NCI-H82 treated with DMSO at 0.1 percent for 48 hours (cell line): ENCODE results near the gene LIN7C.

Experiments
- DNase-seq: peaks from one replicate; lab custom pipeline; 2025; ENCODE audit not compliant: unreplicated experiment; lab: John Stamatoyannopoulos, UW

LIN7C gene

DNA sequence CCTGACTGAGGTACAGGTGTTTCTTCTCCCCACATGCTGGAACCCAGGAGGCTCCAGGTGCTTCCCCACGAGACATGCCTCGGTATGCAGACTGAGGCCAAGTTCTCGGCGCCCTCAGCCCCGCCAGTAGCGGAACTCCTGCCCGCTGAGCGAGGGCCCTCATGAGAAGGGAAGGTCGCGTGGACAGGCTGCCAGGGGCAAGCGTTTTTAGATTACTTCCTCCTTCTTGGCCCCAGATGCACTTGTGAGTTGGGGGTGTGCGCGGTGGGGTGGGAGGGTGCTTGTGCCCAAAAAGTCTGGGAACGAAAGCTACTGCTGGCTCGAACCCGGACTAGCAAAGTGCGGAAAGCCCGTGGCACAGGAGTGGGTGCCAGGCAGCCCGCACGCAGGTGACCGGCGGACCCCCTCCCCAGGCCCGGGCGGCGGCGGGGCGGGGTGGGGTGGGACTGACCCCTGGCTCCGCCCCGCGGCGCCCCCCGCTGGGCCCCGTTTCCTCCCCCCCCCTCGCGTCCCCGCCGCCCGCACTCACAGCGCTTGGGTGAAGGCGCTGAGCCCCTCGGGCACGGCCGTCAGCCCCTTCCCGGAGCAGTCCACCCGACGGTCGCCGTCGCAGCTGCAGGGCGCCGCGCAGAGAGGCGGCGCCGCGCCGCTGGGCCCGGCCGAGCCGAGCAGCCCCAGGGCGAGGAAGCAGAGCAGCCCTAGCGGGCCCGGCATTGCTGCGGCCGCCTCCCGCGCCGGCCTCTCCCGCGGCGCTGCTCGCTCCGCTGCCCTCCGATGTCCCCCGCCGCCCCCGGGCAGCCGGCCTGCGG lies 34.8 kb downstream of the LIN7C start:
- no peak for DNase-seq

GRCh38 chr11:27470826-27471588 lies 35.6 kb downstream of the LIN7C start:
- DNase-seq: no peak

GRCh38 chr11:27470166-27470565 lies 36.4 kb downstream of the LIN7C start:
- no peak for DNase-seq

DNA sequence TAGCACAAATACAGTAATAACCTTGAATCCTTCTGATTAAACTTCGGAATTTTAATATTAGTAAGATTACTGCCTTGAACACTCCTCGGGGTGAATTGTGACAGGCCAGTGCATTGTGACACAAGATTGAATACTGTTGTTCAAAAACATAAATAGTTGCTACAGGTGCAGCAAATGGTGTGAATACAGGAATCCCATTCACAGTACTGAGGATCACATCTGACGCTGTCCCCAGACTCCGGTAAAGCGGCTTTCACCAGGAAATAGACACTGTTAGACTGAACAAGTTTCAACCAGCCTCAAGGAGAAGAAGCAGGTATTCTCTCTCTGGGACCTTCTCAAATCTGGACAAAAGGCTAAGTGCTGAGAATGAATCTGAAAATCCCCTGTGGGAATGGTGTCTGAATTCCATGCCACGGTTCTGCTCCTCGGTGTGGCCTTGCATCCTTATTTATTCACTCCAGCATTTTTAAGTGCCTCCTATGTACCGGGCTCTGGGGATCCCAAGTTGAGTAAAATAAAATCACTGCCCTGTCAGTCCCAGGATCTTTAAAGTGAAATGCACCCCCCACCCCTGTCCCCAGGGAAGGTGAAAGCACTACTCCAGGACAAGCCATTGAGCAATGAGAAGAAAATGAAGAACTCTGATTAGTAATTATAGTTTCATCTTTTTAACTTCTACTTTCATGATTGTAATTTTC lies 37.4 kb downstream of the LIN7C start:
- no peak for DNase-seq

- DNase-seq: no peak
These were observed 38.2 kb downstream of the LIN7C start for GRCh38 chr11:27468209-27468994.

DNA sequence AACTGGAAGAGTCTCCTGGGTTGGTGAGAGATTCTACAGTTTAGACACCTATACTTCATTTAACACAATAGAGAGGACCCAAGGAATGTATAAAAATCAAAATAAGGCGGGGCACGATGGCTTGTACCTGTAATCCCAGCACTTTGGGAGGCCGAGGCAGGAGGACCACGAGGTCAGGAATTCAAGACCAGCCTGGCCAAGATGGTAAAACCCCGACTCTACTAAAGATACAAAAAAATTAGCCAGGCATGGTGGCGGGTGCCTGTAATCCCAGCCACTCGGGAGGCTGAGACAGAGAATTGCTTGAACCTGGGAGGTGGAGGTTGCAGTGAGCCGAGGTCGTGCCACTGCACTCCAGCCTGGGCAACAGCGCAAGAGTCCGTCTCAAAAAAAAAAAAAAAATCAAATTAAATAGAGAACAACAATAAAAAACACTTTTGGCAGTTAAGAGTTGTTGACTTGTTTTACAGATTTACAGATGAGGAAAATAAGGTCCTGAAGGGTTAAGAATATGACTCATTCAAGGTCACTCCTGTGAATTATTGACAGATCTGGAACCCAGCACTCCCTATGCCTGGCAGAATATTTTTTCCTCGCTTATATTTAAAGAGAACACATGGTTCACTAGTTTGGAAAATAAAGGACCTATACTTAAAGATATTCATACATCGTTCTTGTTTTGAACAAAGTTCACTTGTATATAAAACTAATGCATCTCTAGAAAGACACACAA lies 39.2 kb downstream of the LIN7C start:
- DNase-seq: no peak

- DNase-seq: no peak
These were observed 40.2 kb downstream of the LIN7C start for GRCh38 chr11:27466363-27466762.

- DNase-seq: no peak
These were observed 40.9 kb downstream of the LIN7C start for GRCh38 chr11:27465629-27466028.

GRCh38 chr11:27464909-27465308 lies 41.7 kb downstream of the LIN7C start:
- no peak for DNase-seq

DNA sequence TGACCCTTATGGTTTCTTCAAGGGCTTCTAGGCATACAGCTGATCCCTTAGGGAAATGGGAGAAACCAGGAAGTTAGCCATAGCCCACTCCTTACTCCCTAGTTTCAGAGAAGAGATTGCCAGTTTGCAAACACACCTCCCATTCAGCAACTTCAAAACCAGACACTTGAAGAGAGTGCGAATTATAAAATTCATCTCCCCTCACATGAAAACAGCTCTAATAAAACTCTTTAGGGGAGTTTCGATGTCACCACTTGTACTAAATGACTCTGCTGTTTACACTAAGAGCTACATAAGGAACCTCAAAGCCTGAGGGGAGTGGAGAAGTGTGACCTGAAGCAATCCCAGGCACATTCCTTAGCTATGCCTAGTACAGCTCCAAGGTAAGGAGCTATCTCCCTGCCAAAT lies 42.3 kb downstream of the LIN7C start:
- no peak for DNase-seq

DNA sequence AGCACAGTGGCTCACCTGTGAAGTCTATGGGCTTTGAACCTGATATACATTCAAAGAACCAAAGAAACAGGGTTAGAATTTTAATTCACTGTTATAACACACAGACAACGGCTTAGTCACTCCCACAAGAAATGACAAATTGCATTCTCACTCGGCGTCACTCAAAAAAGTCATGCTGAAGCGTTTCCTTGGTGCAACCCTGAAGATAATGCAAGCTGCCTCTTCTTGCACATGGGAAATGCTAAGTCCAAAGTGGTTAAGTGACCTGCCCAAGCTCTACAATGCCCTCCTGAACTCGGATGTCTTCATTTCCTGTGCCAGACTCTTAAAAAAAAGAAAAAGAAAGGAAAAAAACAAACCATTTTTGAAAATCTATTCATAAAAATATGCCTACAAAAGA lies 44.0 kb downstream of the LIN7C start:
- no peak for DNase-seq

DNA sequence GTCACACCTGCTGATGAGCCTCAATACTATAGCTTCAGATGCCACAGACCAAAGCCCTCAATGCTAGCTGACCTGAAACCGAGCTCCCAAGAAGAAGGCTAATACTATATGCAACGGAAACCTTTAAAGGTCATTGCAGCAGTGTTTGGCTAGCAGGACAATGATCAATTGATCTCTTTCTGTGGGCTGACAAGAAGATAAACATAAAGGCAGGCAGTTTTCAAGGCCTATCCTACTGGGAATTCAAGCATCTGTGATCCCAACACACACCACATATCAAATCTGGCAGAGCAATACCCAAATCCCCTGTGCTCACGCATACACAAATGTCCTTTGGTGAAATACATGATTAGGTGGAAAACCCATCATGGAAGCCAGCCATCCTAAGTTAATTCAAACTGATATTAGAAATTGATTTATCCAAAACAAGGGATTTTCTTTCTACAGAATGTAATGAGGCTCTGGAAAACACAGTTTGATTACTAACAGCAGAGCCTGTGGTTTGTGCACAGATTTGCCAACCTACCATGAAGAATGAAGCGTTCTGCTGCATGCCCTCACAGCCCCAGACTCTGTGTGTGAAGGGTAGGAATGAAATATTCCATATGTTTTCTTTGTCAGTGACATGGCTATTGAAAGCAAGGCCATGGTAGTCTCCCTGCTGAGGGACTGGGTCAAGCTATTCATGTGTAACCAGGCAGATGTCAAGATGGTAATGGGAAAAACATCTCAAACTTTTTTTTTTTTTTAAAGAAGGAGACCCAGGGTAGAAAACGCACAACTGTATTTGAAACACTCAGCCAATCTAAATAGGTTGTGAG lies 46.2 kb downstream of the LIN7C start:
- no peak for DNase-seq

- DNase-seq: no peak
These were observed 47.4 kb downstream of the LIN7C start for GRCh38 chr11:27459191-27459590.

DNA sequence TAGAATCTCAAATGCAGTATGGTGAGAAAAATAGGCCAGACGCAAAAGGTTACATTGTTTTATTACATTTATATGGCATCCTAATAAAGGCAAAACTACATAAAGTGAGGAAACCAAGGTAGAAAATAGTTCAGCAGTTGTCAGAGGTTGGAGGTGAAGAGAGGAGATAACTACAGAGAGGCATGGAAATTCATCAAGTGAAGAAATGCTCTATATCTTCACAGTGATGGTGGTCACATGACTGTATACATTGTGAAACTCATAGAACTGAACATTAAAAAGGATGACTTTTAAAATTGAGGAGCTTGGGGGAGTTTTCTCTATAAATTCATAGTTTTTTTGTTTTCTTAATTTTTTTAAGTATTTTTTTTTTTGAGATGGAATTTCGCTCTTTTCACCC lies 48.4 kb downstream of the LIN7C start:
- no peak for DNase-seq

- no peak for DNase-seq
These were observed 49.7 kb downstream of the LIN7C start for GRCh38 chr11:27456795-27457329.

DNA sequence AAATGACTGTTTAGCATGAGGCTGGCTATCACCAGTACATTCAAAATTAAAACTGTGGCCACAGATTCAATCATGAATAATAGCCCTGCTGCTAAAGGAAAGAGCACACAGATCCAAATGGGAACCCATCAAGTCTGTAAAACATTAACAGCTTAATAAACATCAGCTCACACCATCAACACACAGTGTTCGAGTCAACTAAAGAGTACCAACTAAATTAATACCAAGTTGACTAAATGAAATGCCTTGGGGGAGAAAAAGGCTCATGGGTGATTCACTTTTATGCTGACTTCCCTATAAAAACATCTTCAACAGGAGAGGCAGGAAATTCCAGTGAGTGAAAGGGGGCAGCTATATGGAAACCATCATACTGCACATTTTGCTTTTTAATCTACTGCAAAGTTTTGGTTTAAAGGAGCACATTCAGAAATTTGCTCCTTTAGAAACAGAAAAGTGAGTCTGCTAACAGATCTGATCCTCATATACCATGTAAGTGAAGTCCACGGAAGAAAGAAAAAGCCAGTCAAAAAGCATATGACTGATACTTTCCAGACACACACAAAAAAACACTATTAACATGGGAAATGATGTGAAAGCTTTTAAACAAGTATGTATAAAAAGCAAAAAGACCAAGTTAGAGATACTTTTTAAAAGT lies 50.3 kb downstream of the LIN7C start:
- DNase-seq: no peak

- DNase-seq: no peak
These were observed 50.9 kb downstream of the LIN7C start for GRCh38 chr11:27455667-27456066.

DNA sequence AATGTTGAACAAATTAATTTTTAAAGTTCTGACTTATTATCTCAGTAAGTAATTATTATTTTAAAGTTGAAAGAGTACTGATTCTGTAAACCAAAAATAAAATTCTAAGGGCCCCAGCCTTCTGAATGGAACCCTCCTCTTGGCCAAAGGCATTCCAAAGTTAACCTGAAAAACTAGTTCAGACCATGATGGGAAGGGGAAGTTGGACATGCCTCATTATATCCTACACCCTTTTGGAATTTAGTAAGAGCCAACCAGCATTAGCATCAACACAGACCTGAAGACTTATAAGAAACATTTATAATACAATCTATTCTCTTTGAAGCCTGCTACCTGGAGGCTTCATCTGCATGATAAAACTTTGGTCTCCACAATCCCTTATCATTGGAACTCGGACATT lies 52.9 kb downstream of the LIN7C start:
- no peak for DNase-seq

GRCh38 chr11:27452147-27452546 lies 54.4 kb downstream of the LIN7C start:
- DNase-seq: no peak
